ENCODE data around the gene TEX22. TPM values are rescaled to one million over a fixed set of nuclear protein-coding genes. Genes with fewer than 3 reads are reported as not detected.

TEX22 gene
- total RNA-seq, 1 experiment from 2014 or later, result 2.6 TPM

- Histone ChIP-seq H3K4me3 (no peak overlapping the region), H3K9me2 (ENCODE audit: insufficient read depth) (no peaks in the 10 kb centered on the region), H3F3A (ENCODE audit: insufficient read depth, low read depth) (no peaks in the 10 kb centered on the region), H3K27ac (no peak overlapping the region), H3K4me2 (no peak overlapping the region), H3K27me3 (ENCODE audit: insufficient read depth, low read depth) (no peaks in the 10 kb centered on the region), H3K79me2 (ENCODE audit: low read depth) (no peaks in the 10 kb centered on the region), H3K4me1 (replicated peaks; ENCODE audit: insufficient read depth) (no peaks in the 10 kb centered on the region), H3K9me3 (ENCODE audit: insufficient read depth, low read depth) (no peaks in the 10 kb centered on the region), H4K20me1 (ENCODE audit: insufficient read depth) (no peaks in the 10 kb centered on the region), H2AFZ (no peak overlapping the region), H3K36me3 (ENCODE audit: low read depth) (no peaks in the 10 kb centered on the region)
- TF ChIP-seq EZH2 (IDR thresholded peaks at IDR 0.05; ENCODE audit: low read depth), result no peak
- TF ChIP-seq, protein P1, sequence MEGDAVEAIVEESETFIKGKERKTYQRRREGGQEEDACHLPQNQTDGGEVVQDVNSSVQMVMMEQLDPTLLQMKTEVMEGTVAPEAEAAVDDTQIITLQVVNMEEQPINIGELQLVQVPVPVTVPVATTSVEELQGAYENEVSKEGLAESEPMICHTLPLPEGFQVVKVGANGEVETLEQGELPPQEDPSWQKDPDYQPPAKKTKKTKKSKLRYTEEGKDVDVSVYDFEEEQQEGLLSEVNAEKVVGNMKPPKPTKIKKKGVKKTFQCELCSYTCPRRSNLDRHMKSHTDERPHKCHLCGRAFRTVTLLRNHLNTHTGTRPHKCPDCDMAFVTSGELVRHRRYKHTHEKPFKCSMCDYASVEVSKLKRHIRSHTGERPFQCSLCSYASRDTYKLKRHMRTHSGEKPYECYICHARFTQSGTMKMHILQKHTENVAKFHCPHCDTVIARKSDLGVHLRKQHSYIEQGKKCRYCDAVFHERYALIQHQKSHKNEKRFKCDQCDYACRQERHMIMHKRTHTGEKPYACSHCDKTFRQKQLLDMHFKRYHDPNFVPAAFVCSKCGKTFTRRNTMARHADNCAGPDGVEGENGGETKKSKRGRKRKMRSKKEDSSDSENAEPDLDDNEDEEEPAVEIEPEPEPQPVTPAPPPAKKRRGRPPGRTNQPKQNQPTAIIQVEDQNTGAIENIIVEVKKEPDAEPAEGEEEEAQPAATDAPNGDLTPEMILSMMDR (conservative IDR thresholded peaks at IDR 0.05), result no peak
- no peak for DNase-seq
- ChIA-PET POLR2A (ENCODE audit: unreplicated experiment) (no interaction called here), CTCF (no interaction called here)
- BruUV-seq (replicated peaks), result no TSS peak
- intact Hi-C loops (cut with micrococcal nuclease; ENCODE audit: unreplicated experiment), result no loop called here
Measured at GRCh38 chr14:105363847-105364708, 34.3 kb upstream of the TEX22 start.

DNA sequence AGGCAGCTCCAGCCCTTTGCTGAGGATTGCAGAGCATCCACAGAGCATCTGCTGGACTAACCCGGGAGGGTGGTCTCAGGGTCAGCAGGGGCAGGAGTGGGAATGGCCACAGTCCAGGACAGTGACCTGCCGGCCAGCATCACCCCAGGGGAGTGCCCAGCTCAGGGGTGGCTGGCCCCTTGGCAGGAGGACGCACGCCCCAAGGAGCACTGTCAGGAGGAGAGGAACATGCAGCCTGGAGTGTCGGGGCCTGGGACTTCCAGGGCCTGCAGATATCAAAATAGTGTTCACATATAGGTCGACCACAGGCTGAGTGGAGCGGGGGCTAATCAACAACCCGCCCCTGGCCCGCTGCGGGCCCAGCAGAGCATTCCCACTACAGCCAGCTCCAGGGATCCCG lies 33.2 kb upstream of the TEX22 start:
- no peaks in the 10 kb centered on the region for H3K9me3 ChIP-seq (ENCODE audit: insufficient read depth, low read depth)
- CTCF ChIA-PET, result interaction anchor here (0.6 kb wide), 1 partner anchor 362 kb away, joined by 3 read pairs; no protein-coding TSS in a partner anchor
- no peaks in the 10 kb centered on the region for H3K79me2 ChIP-seq (ENCODE audit: low read depth)
- H3K4me1 ChIP-seq (replicated peaks; ENCODE audit: insufficient read depth), result no peaks in the 10 kb centered on the region
- intact Hi-C loops (cut with micrococcal nuclease; ENCODE audit: unreplicated experiment), result no loop called here
- no TSS peak for BruUV-seq (replicated peaks)
- H3K9me2 ChIP-seq (ENCODE audit: insufficient read depth), result no peaks in the 10 kb centered on the region
- no peak for DNase-seq
- H3K4me2 ChIP-seq, result no peak overlapping the region
- H2AFZ ChIP-seq, result no peak overlapping the region
- POLR2A ChIA-PET (ENCODE audit: unreplicated experiment), result no interaction called here
- no peaks in the 10 kb centered on the region for H3K36me3 ChIP-seq (ENCODE audit: low read depth)
- H3K27ac ChIP-seq, result no peak overlapping the region
- H4K20me1 ChIP-seq (ENCODE audit: insufficient read depth), result no peaks in the 10 kb centered on the region
- H3K27me3 ChIP-seq (ENCODE audit: insufficient read depth, low read depth), result no peaks in the 10 kb centered on the region
- TF ChIP-seq, protein P1 (conservative IDR thresholded peaks at IDR 0.05), result no peak
- no peak for TF ChIP-seq EZH2 (IDR thresholded peaks at IDR 0.05; ENCODE audit: low read depth)
- H3K4me3 ChIP-seq, result no peak overlapping the region
- H3F3A ChIP-seq (ENCODE audit: insufficient read depth, low read depth), result no peaks in the 10 kb centered on the region

GRCh38 chr14:105365681-105366080 lies 32.7 kb upstream of the TEX22 start:
- H3K4me3 ChIP-seq, result no peak overlapping the region
- 0 out of 2 replicates have a peak, but pooled peaks cover 4% of the 10 kb centered on the region for H3F3A ChIP-seq (ENCODE audit: insufficient read depth, low read depth)
- no peaks in the 10 kb centered on the region for H3K36me3 ChIP-seq (ENCODE audit: low read depth)
- no peaks in the 10 kb centered on the region for H3K9me2 ChIP-seq (ENCODE audit: insufficient read depth)
- H3K79me2 ChIP-seq (ENCODE audit: low read depth), result no peaks in the 10 kb centered on the region
- ChIA-PET CTCF (interaction anchor here (0.6 kb wide), 1 partner anchor 363 kb away, joined by 3 read pairs; no protein-coding TSS in a partner anchor), POLR2A (ENCODE audit: unreplicated experiment) (no interaction called here)
- intact Hi-C loops (cut with micrococcal nuclease; ENCODE audit: unreplicated experiment), result no loop called here
- DNase-seq, result no peak
- no peak overlapping the region for H3K27ac ChIP-seq
- H3K4me1 ChIP-seq (replicated peaks; ENCODE audit: insufficient read depth), result no peaks in the 10 kb centered on the region
- no peak overlapping the region for H2AFZ ChIP-seq
- H3K9me3 ChIP-seq (ENCODE audit: insufficient read depth, low read depth), result no peaks in the 10 kb centered on the region
- H3K27me3 ChIP-seq (ENCODE audit: insufficient read depth, low read depth), result no peaks in the 10 kb centered on the region
- TF ChIP-seq, protein P1 (conservative IDR thresholded peaks at IDR 0.05), result no peak
- no peak for TF ChIP-seq EZH2 (IDR thresholded peaks at IDR 0.05; ENCODE audit: low read depth)
- no TSS peak for BruUV-seq (replicated peaks)
- no peak overlapping the region for H3K4me2 ChIP-seq
- no peaks in the 10 kb centered on the region for H4K20me1 ChIP-seq (ENCODE audit: insufficient read depth)

Data from PC-9 (cell line).